ENCODE measurements around the gene HBEGF. TPM values are rescaled to one million over a fixed set of nuclear protein-coding genes. Genes with fewer than 3 reads are reported as not detected.

HBEGF gene
- total RNA-seq, 1 experiment from 2014 or later, result 12.3 TPM

- no peak overlapping the region for H3K27ac ChIP-seq (ENCODE audit: low read depth, low read length)
- H4K20me1 ChIP-seq (ENCODE audit: insufficient read depth), result no peaks in the 10 kb centered on the region
- CTCF ChIA-PET, result interaction anchor here (0.9 kb wide), 1 partner anchor 8 kb away, joined by 3 read pairs; no protein-coding TSS in a partner anchor
- no peak overlapping the region for H3K4me2 ChIP-seq (ENCODE audit: low read length)
- no peaks in the 10 kb centered on the region for H3K79me2 ChIP-seq (ENCODE audit: insufficient read depth, low read length)
- BruUV-seq (replicated peaks), result no TSS peak
- RAD21 ChIA-PET (ENCODE audit: low non-redundant PET in 1 of 2, low total read pairs in 2 of 2, uncharacterized antibody in 2 of 2, unreplicated experiment in 2 of 2), result no interaction called here
- no peak overlapping the region for H3K9ac ChIP-seq (ENCODE audit: low read length)
- ATAC-seq, result no peak
- no peak overlapping the region for H2AFZ ChIP-seq (ENCODE audit: low read depth, low read length, poor library complexity, severe bottlenecking)
- intact Hi-C loops (cut with micrococcal nuclease), result no loop called here
- no peaks in the 10 kb centered on the region for H3K9me3 ChIP-seq (ENCODE audit: control insufficient read depth in 1 of 2, insufficient read depth in 1 of 2, low read depth in 1 of 2, low read length in 2 of 2)
- no peaks in the 10 kb centered on the region for H3K27me3 ChIP-seq (ENCODE audit: insufficient read depth, low read length)
- no peak for DNase-seq (ENCODE audit: low read depth, low spot score)
- no peaks in the 10 kb centered on the region for H3K36me3 ChIP-seq (ENCODE audit: control insufficient read depth in 1 of 2, insufficient read depth in 2 of 2, low read length in 2 of 2)
- no peaks in the 10 kb centered on the region for H3K9me2 ChIP-seq (ENCODE audit: insufficient read depth)
- no peaks in the 10 kb centered on the region for H3K4me1 ChIP-seq (ENCODE audit: control insufficient read depth in 1 of 2, insufficient read depth in 2 of 2, low read length in 2 of 2)
- H3K4me3 ChIP-seq (replicated peaks in 1 of 2; ENCODE audit: low read depth in 1 of 2, low read length in 2 of 2), result no peak overlapping the region
- POLR2A ChIA-PET, result no interaction called here
- no peak for TF ChIP-seq POLR2AphosphoS5 (IDR thresholded peaks at IDR 0.05; ENCODE audit: low read depth, low read length)
- no peak for TF ChIP-seq YY1 (IDR thresholded peaks at IDR 0.05; ENCODE audit: extremely low read depth, insufficient replicate concordance, low read depth, low read length)
- no peak for TF ChIP-seq EGR1 (IDR thresholded peaks at IDR 0.05; ENCODE audit: low read depth)
- no peak for TF ChIP-seq MAX (IDR thresholded peaks at IDR 0.05)
- no peak for TF ChIP-seq ZFX (IDR thresholded peaks at IDR 0.05)
- no peak for TF ChIP-seq TCF7L2 (IDR thresholded peaks at IDR 0.05; ENCODE audit: borderline replicate concordance, extremely low read depth, insufficient read depth, insufficient read length)
- no peak for TF ChIP-seq JUND (IDR thresholded peaks at IDR 0.05)
- no peak for TF ChIP-seq REST (IDR thresholded peaks at IDR 0.05; ENCODE audit: low read depth)
- TF ChIP-seq FOSL1 (IDR thresholded peaks at IDR 0.05; ENCODE audit: low read depth), result no peak
- TF ChIP-seq SP1 (IDR thresholded peaks at IDR 0.05; ENCODE audit: low read depth), result no peak
- no peak for TF ChIP-seq RAD21 (IDR thresholded peaks at IDR 0.05; ENCODE audit: low read depth)
- TF ChIP-seq EZH2phosphoT487 (IDR thresholded peaks at IDR 0.05; ENCODE audit: borderline replicate concordance), result no peak
- TF ChIP-seq ELF1 (IDR thresholded peaks at IDR 0.05; ENCODE audit: borderline replicate concordance, low read depth), result no peak
- TF ChIP-seq, protein P1, sequence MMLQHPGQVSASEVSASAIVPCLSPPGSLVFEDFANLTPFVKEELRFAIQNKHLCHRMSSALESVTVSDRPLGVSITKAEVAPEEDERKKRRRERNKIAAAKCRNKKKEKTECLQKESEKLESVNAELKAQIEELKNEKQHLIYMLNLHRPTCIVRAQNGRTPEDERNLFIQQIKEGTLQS (IDR thresholded peaks at IDR 0.05), result no peak
- TF ChIP-seq ZNF274 (IDR thresholded peaks at IDR 0.05; ENCODE audit: low read depth, low read length), result no peak
- no peak for TF ChIP-seq CBX3 (IDR thresholded peaks at IDR 0.05; ENCODE audit: low read depth)
- TF ChIP-seq ZBTB33 (IDR thresholded peaks at IDR 0.05; ENCODE audit: extremely low read depth, insufficient replicate concordance, low read length), result no peak
- no peak for TF ChIP-seq POLR2A (IDR thresholded peaks at IDR 0.05; ENCODE audit: borderline replicate concordance, extremely low read depth, insufficient read depth, insufficient read length)
Measured at GRCh38 chr5:140381351-140381750, 34.9 kb upstream of the HBEGF start.
